IPS DF 6.9 (cell line): Measurements from ENCODE around the gene TRIM62.

Source experiments
- DNase-seq: peaks from one replicate; pipeline ENCODE4 v3.0.0-alpha.2; 2013; ENCODE audit warnings: low read depth, low spot score
- H3K27ac ChIP-seq: one replicate; pipeline ENCODE4 v1.5.1; 2013; ENCODE audit warnings: low read length, control low read depth
- H3K27me3 ChIP-seq: 2 replicates; pipeline ENCODE4 v1.6.1; 2013; ENCODE audit warnings: mild to moderate bottlenecking, low read length; ENCODE audit not compliant: control insufficient read depth, insufficient read depth
- H3K36me3 ChIP-seq: 2 replicates; pipeline ENCODE4 v1.6.1; 2013; ENCODE audit warnings: low read length; ENCODE audit not compliant: control insufficient read depth, insufficient read depth
- H3K4me1 ChIP-seq: 2 replicates; pipeline ENCODE4 v1.6.1; 2013; ENCODE audit warnings: low read length; ENCODE audit not compliant: control insufficient read depth, insufficient read depth
- H3K4me3 ChIP-seq: 2 replicates; pipeline ENCODE4 v1.5.1; 2013; ENCODE audit warnings: mild to moderate bottlenecking, low read length
- H3K9me3 ChIP-seq: 2 replicates; pipeline ENCODE4 v1.6.1; 2013; ENCODE audit warnings: low read length, inconsistent platforms; ENCODE audit not compliant: control insufficient read depth, insufficient read depth
- WGBS: extraction: QIAGEN DNeasy Blood & Tissue Kit; methylation state at CpG from one replicate; pipeline ENCODE4 v1.1.7; 2013; ENCODE audit warnings: mixed read lengths, missing lambda C conversion rate; ENCODE audit not compliant: insufficient read length, insufficient coverage; 5-methylcytosine and 5-hydroxymethylcytosine counted together

TRIM62 gene

GRCh38 chr1:33180911-33181890 lies 642 bp downstream of the TRIM62 start:
- WGBS = no CpG with 5 or more reads among the region's 90 CpGs
- Histone ChIP-seq H3K27me3 (no peaks in the 10 kb centered on the region), H3K27ac (no peak overlapping the region), H3K36me3 (no peaks in the 10 kb centered on the region), H3K4me3 (peak overlapping the region; percentile 83), H3K4me1 (peaks cover 11% of the 10 kb centered on the region), H3K9me3 (no peaks in the 10 kb centered on the region)
- no peak for DNase-seq

- peaks cover 11% of the 10 kb centered on the region for H3K4me1 ChIP-seq
- peak overlapping the region; percentile 48; the same call in 1 of the 2 replicates for H3K4me3 ChIP-seq
- no peaks in the 10 kb centered on the region for H3K36me3 ChIP-seq
- no peaks in the 10 kb centered on the region for H3K27me3 ChIP-seq
- peak; percentile 58 for DNase-seq
- no peak overlapping the region for H3K27ac ChIP-seq
- no CpG with 5 or more reads among the region's 28 CpGs for WGBS
- no peaks in the 10 kb centered on the region for H3K9me3 ChIP-seq
These were observed 1.5 kb downstream of the TRIM62 start for GRCh38 chr1:33180226-33180910.

GRCh38 chr1:33178836-33179439 lies 2.9 kb downstream of the TRIM62 start:
- no peak overlapping the region for H3K4me3 ChIP-seq

DNA sequence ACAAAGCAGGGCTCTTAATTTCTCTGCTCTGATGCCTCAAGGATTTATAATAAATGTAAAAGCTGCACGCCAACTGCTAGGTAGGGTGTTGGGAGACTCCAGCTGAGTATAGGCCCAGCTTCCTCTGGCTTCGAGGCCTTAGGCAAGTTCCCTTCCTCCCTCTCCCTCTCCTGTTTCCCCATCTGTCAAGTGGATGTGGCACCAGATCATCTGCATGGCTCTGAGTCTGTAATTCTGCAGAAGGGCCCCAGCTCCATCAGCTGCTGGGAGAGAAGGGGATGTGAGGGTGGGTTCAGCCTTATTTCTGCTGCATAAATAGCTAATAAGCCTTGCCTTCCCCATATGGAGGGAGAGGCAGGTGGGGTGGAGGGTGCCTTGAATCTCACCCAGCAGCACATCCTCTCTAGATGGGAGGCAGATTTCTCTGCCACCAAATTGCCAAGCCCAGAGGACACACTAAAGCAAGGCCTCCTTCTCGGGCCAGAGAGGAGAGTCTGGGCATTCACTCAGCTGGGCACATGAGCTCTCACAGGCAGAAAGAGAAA lies 3.8 kb downstream of the TRIM62 start:
- no peak for DNase-seq
- Histone ChIP-seq H3K4me1 (peaks cover 13% of the 10 kb centered on the region), H3K36me3 (no peaks in the 10 kb centered on the region), H3K27ac (no peak overlapping the region), H3K9me3 (no peaks in the 10 kb centered on the region), H3K4me3 (no peak overlapping the region), H3K27me3 (no peaks in the 10 kb centered on the region)
- no CpG with 5 or more reads among the region's 3 CpGs for WGBS

More at GRCh38 chr1:33178836-33179439, 2.9 kb downstream of the TRIM62 start:
- Histone ChIP-seq H3K27ac (no peak overlapping the region), H3K9me3 (no peaks in the 10 kb centered on the region), H3K4me1 (peaks cover 11% of the 10 kb centered on the region), H3K27me3 (no peaks in the 10 kb centered on the region), H3K36me3 (no peaks in the 10 kb centered on the region)
- no peak for DNase-seq
- WGBS = no CpG with 5 or more reads among the region's 4 CpGs

- Histone ChIP-seq H3K4me3 (no peak overlapping the region), H3K27ac (no peak overlapping the region), H3K4me1 (peaks cover 7% of the 10 kb centered on the region), H3K27me3 (no peaks in the 10 kb centered on the region), H3K9me3 (no peaks in the 10 kb centered on the region), H3K36me3 (no peaks in the 10 kb centered on the region)
- WGBS = no CpG with 5 or more reads among the region's 4 CpGs
- DNase-seq = no peak
These were observed 5.0 kb downstream of the TRIM62 start for GRCh38 chr1:33176887-33177286.

DNA sequence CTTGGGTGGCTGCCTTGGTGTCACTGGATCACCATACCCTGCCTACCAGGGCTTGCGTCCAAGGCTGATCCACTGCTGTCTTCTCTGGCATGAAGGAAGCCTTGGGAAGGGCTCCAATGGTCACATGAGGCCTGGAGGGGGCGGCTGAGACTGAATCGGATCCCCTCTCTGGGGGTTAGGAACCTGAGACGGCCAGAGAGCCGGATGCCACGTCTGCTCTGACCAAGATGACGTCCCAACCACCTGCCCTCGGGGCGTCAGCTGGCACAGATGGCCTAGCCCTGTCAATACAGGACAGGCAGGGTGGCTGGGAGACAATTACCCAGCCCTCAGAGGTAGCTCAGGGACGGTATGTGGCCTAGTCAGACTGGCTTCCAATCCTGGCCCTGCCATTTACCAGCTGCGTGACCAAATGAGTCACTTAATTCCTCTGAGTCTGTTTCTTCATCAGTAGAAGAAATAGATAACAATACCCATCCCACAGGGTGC lies 5.4 kb downstream of the TRIM62 start:
- no CpG with 5 or more reads among the region's 11 CpGs for WGBS

DNA sequence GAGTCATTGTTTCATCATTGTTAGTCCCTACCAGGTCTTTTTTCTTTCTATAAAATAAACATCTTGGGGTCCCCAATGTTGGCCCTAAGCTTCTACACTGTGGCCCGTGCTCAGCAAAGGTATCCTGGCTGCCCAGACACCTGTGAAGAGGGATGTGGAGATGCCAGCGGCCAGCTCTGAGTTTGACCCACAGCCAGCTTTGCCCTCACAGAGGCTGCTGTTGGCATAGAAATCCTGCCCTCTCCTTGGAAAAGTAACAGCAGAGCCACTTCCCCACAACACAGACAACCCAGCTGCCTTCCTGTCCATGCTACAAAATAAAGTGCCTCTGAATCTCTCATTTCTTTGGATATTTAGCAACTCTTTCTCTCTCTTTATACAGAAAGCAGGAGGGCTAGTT lies 6.0 kb downstream of the TRIM62 start:
- Histone ChIP-seq H3K27me3 (no peaks in the 10 kb centered on the region), H3K4me1 (peaks cover 4% of the 10 kb centered on the region), H3K27ac (no peak overlapping the region), H3K4me3 (no peak overlapping the region), H3K9me3 (no peaks in the 10 kb centered on the region), H3K36me3 (no peaks in the 10 kb centered on the region)
- no peak for DNase-seq
- WGBS = no CpG with 5 or more reads among the region's 2 CpGs

More for the DNA sequence above, 5.4 kb downstream of the TRIM62 start:
- H3K36me3 ChIP-seq = no peaks in the 10 kb centered on the region
- peaks cover 7% of the 10 kb centered on the region for H3K4me1 ChIP-seq
- H3K4me3 ChIP-seq = no peak overlapping the region
- no peak for DNase-seq
- H3K27me3 ChIP-seq = no peaks in the 10 kb centered on the region
- no peaks in the 10 kb centered on the region for H3K9me3 ChIP-seq
- H3K27ac ChIP-seq = no peak overlapping the region

- H3K27ac ChIP-seq = no peak overlapping the region
- no peak overlapping the region for H3K4me3 ChIP-seq
- DNase-seq = no peak
- H3K36me3 ChIP-seq = no peaks in the 10 kb centered on the region
- no peaks in the 10 kb centered on the region for H3K9me3 ChIP-seq
- peaks cover 4% of the 10 kb centered on the region for H3K4me1 ChIP-seq
- no CpG with 5 or more reads among the region's 4 CpGs for whole genome bisulfite sequencing
- H3K27me3 ChIP-seq = no peaks in the 10 kb centered on the region
These were observed 8.8 kb downstream of the TRIM62 start for GRCh38 chr1:33173091-33173490.

GRCh38 chr1:33171977-33172813 lies 9.6 kb downstream of the TRIM62 start:
- no peak for DNase-seq
- peaks cover 4% of the 10 kb centered on the region for H3K4me1 ChIP-seq
- no peaks in the 10 kb centered on the region for H3K36me3 ChIP-seq
- H3K27ac ChIP-seq = no peak overlapping the region
- H3K9me3 ChIP-seq = no peaks in the 10 kb centered on the region
- no peaks in the 10 kb centered on the region for H3K27me3 ChIP-seq
- no peak overlapping the region for H3K4me3 ChIP-seq
- WGBS = no CpG with 5 or more reads among the region's 9 CpGs
